DMS79 (cell line): ENCODE results near the gene GNG14.
"Not testable (repeated sequence)": the region's sequence is repeated elsewhere in the genome, so short reads cannot be mapped to it uniquely, and the experiment has no call there.

ENCODE experiments used
- DNase-seq: peaks from one replicate; lab custom pipeline; 2025; lab: John Stamatoyannopoulos, UW

Gene GNG14

DNA sequence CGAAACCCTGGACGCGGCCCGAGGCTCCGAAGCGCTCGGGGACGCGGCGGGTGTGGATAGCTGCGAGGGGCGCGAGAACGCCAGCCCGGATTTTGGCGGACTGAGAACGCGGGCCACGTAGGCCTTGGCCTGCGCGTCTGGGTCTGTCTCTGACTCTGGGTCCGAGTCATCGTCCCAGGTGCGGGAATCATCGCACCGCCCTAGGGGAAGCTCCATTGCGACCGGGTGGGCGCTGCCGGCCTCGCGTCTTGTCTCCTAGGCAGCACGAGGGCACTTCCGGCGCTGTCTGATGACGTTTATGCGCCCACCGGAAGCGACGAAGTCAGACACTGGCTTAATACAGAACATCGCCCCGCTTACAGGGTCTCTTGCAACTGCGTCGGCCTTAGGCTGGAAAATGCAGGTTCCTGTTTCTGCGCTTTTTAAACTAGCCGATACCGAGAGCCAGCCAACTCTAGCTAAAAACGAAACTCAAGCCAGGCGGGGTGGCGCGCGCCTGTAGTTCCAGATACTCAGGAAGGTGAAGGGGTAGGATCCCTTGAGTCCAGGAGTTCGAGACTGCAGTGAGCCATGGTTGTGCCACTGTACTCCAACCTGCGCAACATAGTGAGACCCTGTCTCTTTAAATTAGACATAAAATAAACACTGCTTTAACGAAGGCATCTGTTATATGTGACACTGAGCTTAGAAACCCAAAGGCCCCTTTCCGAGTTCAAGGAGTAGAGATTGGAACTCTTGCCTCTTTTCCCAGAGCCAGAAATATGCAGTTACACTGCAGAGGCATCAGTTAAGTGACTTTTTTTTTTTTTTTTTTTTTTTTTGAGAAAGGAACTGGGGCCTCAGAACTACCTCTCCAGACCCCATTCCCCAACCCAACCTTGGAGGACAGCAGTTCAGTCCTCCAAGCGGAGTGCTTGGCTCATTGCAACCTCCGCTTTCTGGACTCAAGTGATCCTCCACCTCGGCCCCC lies 8.9 kb downstream of the GNG14 start, which contains the start of gene FBXW9:
FBXW9 (minus strand) TSS at position 266 of the 970 bp plus-strand sequence; CDS start at position 216, 50 bp downstream.
- peak; percentile 93 for DNase-seq

DNA sequence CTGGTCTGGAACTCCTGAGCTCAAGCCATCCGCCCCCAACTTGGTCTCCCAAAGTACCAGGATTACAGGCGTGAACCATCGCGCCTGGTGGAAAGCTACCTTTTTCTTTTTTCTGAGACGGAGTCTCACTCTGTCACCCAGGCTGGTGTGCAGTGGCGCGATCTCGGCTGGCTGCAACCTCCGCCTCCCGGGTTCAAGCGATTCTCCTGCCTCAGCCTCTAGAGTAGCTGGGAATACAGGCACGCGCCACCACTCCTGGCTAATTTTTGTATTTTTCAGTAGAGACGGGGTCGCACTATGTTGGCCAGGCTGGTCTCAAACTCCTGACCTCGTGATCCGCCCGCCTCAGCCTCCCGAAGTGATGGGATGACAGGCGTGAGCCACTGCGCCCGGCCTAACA lies 9.6 kb downstream of the GNG14 start:
- not testable (repeated sequence) for DNase-seq

DNA sequence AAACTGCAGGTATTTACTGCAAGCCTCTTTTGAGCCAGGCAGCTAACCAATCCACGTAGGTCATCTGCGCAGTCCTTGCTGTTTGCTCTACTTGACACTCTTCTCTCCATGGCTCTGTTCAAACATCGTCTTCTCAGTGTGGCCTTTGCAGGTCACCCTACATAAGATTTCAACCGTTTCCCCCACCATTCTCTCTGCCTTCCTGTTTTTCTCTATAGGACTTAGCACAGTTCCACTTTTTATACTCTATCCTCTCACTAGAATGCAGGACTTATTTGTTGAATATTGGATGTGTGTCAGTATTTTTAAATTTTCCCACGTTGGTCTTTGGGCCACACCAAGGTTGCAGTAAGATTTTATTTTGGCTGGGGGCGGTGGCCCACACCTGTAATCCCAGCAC lies 10.3 kb downstream of the GNG14 start:
- DNase-seq: no peak

DNA sequence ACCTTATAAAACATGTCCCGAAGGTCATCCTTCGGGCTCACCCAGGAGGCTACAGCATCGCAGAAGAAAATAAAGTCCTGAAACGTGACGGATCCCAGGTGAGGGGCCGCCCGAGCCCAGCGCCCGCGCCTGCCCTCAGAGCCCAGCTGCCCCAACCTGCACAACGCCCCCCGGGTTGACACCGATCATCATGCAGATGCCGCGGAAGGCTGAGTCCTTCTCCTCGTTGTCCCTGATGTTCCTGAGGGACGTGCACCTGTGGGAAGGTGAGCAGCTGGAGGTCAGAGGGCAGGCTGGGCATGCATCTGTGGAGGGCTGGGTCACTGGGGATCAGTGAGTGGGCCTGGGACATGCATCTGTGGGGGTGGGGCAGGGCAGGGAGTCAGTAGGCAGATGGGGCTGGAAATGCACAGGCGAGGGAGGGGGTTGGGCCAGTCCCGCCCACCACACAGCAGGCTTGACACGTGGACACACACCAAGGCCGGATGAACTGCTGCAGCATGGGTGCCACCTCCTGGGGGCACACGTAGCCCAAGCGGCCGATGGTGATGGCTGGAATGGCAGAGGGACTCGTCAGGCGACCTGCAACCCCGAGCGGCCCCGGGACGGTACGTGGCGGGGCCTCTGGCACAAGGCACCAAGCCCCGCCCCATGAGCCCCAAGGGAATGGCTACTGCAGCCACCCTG lies 13.9 kb downstream of the GNG14 start:
- DNase-seq: no peak

DNA sequence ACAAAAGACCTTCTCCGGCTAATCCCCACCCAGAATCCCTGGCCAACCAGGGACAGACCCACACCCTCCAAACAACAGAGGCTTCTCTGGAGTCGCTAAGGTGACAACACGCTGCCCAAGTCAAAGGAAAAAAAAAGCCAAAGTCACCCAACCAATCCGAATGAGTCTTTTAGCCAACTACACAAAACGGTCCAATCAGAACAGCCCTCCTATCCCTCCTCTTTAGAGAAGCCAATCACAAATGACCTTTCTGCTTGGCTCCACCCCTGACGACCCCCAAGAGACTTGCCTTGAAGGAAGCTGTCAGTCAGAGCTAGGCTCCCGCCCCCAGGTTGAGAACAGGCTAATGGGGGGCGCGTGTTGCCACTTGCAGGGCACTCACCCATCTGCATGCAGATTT lies 15.2 kb downstream of the GNG14 start:
- no peak for DNase-seq

DNA sequence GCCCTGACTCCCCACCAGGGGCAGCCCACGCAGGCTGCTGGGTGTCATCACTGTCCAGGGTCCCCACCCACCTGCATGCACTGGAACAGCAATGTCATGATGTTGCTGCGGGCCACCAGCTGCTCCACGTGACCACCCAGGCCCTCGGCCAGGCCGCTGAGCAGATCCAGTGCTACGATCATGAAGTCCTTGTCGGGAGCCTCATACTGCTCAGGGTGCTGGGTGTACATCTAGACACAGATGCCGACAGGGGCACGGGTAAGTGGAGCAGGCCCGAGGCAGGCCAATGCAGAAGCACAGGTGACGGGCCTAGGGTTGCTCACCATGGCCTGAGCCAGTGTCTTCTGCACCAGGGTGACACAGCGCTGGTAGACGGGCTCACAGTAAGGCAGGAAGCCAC lies 17.4 kb downstream of the GNG14 start:
- DNase-seq: no peak

DNA sequence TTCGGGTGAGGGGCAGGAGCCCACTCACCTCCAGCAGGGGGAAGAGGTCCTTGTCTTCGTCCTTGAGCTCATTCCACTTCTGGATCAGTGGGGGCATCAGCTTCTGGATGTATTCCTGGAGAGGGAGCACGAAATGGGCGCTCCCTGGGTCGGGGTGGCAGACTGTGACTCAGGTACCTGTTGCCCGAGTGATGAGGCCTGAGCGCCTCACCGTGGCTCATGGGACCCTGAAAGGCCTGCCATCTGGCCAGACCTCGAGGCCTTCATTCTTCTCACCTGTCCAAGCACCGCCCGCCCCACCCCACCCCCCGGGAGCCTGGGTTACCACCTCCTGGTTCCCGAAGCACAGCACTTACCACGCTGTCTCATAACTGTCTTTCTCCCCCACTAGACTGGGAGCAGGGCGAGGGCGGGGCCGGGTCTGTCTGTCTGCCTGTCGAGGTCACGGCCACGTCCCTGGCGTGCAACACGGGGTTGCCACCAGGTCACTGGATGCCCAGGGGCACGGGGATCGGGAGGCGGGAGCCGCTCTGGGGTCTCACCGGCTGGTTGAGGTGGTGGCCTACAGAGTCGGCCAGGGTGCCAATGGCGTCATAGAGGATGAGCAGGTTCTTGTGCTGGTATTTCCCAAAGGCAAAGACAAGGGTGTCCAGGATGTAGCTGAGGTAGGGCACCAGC lies 18.0 kb downstream of the GNG14 start:
- DNase-seq: no peak

DNA sequence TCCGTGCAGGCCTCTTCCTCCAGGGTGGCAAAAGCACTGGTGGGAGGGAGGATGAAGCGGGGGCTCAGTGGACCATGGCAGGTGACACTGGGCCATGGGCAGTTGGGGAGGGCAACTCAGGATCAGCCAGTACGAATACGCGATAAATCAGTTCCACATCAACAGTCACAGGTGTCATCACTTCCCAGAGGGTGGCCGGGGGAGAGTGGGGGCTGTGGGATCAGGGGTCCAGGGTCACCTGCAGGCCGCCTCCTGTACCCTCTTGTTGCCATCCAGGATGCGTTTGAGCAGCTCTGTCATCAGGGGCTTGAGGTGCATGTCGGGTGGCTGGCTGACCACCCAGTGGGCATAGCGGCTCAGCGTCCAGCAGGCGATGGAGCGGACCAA lies 18.5 kb downstream of the GNG14 start:
- no peak for DNase-seq

DNA sequence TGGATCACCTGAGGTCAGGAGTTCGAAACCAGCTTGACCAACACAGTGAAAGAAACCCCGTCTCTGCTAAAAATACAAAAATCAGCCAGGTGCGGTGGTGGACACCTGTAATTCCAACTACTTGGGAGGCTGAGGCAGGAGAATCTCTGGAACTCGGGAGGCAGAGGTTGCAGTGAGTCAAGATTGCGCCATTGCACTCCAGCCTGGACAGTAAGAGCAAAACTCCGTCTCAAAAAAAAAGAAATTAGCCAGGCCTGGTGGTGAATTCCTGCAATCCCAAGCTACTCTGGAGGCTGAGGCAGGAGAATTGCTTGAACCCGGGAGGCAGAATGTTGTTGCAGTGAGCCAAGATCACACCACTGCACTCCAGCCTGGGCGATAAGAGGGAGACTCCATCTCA lies 20.8 kb downstream of the GNG14 start:
- no peak for DNase-seq

DNA sequence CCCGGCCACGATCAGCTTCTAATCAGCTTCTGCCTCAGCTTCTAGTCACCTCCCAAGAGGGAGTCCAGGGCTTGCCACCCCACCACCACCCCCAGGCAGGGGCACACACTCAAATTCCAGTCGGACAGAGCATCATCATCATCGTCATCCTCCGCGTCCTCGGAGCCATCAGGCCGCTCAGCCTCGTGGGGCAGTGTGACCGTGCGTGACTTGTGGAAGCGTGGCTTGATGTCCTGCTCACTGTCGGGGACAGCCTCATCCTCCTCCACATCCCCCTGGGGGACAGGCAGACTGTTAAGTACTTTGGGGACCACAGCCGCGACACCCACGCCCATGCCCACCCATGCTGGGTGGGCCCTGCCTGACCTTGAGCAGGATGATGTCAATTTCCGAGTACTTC lies 23.4 kb downstream of the GNG14 start:
- no peak for DNase-seq

DNA sequence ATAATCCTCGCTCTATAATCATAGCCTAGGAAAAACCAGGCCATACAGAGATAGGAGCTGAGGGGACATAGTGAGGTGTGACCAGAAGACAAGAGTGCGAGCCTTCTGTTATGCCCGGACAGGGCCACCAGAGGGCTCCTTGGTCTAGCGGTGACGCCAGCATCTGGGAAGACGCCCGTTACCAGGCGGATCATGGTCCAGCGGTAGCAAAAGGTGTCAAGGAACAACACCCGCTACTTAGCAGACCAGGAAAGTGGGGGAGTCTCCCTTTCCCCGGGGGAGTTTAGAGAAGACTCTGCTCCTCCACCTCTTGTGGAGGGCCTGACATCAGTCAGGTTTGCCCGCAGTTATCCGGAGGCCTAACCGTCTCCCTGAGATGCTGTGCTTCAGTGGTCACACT lies 24.3 kb downstream of the GNG14 start:
- not testable (repeated sequence) for DNase-seq

DNA sequence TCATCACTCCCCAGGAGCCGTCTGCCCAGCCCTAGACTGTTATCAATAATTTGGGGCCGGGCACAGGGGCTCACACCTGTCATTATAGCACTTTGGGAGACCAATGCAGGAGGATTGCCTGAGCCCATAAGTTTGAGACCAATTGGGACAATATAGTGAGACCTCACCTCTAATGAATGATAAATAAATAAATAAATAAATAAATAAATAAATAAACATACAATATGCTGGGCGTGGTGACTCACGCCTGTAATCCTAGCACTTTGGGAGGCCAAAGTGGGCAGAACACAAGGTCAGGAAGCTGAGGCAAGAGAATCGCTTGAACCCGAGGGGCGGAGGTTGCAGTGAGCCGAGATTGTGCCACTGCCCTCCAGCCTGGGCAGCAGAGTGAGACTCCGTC lies 25.5 kb downstream of the GNG14 start:
- not testable (repeated sequence) for DNase-seq

DNA sequence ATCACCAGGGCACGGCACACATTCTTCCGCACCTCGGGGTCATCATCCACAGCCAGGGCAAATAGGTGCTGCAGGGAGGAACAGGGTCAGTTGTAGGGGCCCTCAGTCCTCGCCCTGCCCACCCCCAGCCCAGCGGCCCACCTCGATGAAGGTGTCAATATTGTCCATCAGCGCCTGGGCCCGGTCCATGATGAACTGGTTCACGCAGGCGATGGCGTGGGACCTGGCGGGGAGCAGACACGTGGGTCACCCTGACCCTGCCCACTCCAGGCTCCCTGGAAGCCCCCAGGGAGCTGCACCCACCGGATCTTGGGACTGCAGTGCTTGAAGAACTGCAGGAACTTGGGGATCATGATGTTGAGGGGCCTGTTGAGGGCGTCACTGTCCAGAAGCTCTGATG lies 27.3 kb downstream of the GNG14 start:
- DNase-seq: no peak

DNA sequence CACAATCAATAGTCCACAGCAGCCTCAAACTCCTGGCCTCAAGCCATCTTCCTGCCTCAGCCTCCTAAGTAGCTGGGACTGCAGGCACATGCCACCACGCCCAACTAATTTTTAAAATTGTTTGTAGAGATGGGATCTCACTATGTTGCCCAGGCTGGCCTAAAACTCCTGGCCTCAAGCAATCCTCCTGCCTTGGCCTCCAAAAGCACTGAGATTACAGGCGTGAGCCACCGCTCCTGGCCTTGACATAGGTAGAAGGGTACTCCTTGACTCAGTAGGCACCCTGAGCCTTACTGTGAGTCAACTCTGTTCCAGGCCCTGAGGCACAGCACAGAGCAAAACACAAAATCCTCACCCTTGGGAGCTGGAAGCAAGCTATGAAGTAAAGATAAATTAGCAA lies 28.1 kb downstream of the GNG14 start:
- no peak for DNase-seq

DNA sequence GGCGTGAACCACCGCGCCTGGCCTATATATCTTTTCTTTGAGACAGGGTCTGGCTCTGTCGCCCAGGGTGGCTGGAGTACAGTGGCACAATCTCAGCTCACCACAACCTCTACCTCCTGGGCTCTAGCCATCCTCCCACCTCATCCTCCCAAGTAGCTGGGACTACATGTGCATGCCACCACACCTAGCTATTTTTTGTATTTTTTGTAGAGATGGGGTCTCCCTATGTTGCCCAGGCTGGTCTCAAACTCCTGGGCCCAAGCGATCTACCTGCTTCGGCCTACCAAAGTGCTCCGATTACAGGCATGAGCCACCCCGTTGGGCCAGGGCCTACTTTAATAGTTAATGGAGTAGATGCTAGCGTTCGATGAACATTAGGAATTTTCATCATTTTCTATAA lies 32.5 kb downstream of the GNG14 start:
- DNase-seq: no peak

DNA sequence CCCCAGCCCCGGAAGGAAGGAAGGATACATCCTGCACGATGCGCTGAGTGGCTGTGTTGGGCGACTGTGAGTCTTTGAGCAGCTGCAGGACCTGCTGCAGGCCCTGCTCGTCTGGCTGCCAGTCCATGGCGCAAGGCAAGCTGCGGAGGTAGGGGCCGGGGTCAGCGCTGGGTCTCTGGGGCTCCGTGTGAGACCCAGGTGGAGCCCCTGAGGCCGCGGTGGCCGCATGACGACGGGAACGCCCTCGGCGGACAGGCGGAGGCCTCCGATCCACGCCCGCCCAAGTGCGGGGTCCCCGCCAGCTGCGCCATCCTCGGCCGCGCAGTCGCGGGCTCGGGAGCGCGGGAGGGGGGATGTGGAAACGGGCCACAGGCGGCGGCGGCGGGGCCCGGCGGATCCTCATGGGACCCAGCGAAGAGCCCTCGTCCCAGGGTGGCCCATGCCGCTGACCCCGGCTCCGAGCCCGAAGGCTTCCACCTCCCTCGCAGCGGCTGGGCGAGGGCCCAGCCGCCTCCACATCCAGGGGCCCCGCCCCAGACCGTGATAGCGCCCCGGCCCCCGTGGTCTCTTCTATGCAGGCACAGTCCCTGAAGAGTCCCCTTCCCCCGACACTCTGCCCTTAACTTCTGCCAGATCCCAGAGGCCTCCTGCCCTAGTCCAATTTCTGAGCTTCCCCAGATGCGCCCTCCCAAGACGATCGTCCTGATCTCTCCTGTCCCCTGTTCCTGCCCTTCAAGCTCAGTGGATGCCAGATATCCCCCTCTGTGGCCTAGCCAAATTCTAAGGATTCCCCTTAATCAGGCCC lies 33.3 kb downstream of the GNG14 start:
- DNase-seq: peak; percentile 19

DNA sequence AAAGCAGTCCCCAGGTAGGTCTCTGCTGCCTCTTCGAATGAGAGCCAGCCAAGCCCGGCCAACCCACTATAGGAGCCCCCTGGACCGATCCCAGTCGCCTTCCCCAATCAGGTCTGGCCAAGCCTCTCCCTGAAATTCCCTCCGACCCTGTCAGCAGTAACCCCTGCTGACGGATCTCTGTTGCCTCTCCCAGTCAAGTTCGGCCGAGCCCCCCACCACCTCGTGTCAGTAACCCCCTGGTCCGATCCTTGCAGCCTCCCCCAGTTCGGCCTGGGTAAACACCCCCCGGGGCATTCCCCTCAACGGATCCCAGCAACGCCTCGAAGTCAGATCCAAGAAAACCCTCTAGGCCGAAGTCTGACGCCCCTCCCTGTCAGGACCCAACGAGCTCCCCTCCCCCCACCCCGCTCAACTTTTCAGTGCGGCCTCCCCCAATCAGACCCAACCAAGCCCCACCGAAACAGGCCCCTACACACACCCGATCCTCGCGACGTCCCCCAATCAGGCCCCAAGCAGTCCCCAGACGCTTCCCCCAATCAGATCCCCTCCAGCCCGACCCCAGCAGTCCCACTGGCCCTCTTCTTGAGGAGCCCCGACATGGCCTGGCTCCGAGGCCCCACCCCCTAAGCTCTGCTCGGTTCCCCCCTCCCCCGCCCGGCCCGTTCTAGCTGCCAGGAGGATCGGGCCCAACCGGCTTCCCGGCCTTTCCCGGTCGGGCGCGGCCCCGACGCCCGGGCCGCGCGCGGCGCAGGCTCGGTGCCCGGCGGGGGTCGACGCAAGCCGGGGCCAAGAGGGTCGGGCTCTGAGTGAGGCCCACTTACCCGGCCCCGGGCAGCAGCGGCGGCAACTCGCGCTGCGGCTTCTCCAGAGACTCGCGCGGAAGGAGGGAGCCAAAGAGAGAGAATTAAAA lies 34.1 kb downstream of the GNG14 start:
- DNase-seq: peak; percentile 64

DNA sequence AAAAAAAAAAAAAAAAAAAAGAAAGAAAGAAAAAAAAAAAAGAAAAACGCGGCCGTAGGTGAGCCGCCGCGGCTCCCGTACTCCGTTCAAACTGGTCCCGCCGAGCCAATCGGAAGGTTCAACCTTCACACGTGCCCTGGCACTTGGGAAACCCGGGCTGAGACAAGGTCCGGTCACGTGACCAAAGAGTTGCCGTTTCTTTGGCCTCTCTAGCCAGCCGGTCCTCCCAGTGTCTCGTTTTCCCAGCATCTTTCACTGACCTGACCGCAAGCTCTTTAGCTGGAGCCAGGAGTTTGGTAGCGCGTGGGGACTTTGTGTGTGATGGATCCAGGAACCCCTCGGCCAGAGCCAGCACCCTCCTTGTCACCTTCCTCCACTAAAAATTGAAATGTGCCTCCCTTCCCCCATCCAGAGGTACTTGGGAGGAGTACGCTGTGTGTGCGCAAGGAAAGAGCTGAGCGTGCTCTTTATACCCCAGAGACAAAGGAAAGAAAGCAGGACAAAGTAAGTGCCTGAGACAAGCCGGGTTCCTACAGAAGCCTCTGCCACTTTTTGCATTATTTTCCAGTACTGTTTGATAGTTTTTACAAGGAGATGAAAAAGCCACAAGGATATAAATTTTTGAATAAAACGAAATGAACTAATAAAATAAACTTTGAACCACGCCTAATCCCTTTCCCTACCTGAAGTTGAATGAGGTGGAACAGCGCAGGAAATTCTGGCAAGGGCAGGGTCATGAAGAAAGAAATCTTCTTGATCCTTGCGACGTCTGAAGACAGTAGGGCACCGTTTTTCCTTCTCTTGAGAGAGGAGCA lies 35.0 kb downstream of the GNG14 start:
- peak; percentile 100 for DNase-seq

DNA sequence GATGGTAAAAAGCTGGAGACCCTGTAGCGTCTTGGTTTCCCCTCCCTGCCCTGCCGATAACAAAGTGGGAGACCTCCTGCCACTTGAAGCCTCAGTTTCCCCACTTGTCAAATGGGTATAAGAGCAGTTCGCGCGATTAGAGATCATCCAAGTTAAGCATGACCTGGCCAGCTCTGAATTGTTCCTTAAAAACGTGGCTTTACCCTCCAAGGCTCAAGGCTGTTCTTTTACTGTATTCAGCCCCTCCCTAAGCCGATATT lies 35.5 kb downstream of the GNG14 start:
- no peak for DNase-seq
